ENCODE measurements around the gene ENTR1.

Gene ENTR1, protein sequence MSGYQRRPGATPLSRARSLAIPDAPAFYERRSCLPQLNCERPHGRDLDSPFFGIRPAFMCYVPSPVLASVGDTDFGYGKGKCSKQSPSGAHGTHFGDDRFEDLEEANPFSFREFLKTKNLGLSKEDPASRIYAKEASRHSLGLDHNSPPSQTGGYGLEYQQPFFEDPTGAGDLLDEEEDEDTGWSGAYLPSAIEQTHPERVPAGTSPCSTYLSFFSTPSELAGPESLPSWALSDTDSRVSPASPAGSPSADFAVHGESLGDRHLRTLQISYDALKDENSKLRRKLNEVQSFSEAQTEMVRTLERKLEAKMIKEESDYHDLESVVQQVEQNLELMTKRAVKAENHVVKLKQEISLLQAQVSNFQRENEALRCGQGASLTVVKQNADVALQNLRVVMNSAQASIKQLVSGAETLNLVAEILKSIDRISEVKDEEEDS

GRCh38 chr9:136410500-136411287, at the start of gene ENTR1, which contains the start of gene PMPCA:
TSS of gene ENTR1 (minus strand) at chr9:136410614. CDS start at chr9:136410397, 217 bp downstream.
TSS of gene PMPCA (plus strand) at chr9:136410658. CDS start at chr9:136410669, 11 bp downstream.
- DNase-seq, result peak; percentile 68

GRCh38 chr9:136459425-136459824, 49.0 kb upstream of the ENTR1 start:
- no peak for DNase-seq

DNA sequence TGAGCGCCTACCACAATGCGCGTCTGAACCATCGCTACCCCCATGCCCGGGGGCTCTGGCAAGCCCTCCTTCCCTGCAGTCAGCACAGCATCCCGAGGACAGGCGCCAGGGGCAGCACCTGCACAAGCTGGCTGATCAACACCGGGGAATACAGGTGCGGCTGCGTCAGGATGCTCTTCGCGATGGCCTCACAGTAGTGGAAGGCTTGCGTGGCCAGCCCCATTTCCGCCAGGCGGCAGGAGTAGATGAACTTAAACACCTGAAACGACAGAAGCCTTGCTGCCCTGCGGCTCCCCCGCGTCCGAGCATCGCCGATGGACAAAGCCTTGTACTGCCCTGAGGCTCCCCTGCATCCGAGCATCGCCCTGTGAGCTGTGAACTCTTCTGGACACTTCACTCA, 46.9 kb upstream of the ENTR1 start:
- no peak for DNase-seq

- DNase-seq, result no peak
Measured at GRCh38 chr9:136456258-136456657, 45.8 kb upstream of the ENTR1 start.

- no peak for DNase-seq
Measured at GRCh38 chr9:136455043-136456002, 44.9 kb upstream of the ENTR1 start.

- no peak for DNase-seq
Measured at GRCh38 chr9:136454026-136454796, 43.8 kb upstream of the ENTR1 start.

- DNase-seq, result no peak
Measured at GRCh38 chr9:136453326-136453725, 42.9 kb upstream of the ENTR1 start.

- DNase-seq, result no peak
Measured at GRCh38 chr9:136451221-136451877, 40.9 kb upstream of the ENTR1 start.

GRCh38 chr9:136448655-136449054, 38.2 kb upstream of the ENTR1 start:
- DNase-seq, result no peak

GRCh38 chr9:136447173-136447778, 36.9 kb upstream of the ENTR1 start:
- DNase-seq, result no peak

- no peak for DNase-seq
Measured at GRCh38 chr9:136445799-136446198, 35.4 kb upstream of the ENTR1 start.

DNA sequence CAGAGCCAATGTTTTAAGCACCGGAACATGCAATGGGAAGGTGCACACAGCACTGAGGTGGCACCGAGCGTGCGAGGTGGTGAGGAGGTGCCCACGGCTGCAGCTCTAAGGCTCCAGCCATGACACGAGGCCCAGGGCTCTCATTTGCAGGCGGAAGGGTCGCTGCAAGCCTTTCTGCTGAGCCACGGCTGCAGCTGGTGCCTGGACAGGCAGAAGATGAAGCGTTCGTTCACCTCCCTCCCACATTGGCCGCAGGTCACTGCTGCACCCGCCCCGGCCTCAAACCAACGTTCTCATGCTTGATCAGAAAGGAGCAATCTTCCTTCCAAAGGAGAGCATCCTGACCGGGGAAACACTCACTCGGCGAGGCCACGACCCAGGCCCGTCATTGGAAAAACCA, 33.7 kb upstream of the ENTR1 start:
- DNase-seq, result no peak

DNA sequence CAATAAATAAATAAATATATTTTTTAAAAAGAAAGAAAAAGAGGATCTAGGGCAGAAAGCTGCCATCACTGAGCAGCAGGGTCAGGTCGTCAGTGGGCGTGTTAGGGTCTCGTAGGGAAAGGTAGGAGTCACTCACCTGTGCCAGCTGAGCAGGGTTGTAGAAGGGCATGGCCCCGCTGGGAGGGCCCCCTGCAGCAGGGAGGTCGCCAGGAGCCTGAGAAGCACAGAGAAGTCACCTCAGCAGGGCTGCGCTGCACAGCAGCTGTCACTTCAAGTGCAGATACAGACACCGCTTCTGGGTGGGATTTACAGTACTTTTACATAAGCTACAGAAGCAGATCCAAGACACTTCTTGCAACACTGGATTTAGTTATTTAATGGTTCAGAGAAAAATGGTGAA, 33.3 kb upstream of the ENTR1 start:
- no peak for DNase-seq

DNA sequence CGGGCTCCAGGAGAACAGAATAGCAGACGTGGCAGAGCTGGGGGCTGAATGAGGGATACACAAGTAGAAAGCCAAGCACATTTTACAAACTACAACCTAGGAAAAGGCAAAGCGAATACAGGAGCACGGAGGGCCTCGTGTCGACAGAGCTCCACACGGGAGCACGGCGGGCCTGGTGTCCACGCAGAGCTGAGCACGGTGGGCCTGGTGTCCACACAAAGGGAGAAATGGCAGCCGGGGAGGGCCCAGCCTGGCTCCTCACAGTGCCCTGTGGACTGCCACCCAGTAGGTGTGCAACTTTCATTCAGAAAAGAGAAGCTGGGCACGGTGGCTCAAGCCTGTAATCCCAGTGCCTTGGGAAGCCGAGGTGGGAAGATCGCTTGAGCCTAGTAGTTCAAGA, 32.7 kb upstream of the ENTR1 start:
- DNase-seq, result no peak

DNA sequence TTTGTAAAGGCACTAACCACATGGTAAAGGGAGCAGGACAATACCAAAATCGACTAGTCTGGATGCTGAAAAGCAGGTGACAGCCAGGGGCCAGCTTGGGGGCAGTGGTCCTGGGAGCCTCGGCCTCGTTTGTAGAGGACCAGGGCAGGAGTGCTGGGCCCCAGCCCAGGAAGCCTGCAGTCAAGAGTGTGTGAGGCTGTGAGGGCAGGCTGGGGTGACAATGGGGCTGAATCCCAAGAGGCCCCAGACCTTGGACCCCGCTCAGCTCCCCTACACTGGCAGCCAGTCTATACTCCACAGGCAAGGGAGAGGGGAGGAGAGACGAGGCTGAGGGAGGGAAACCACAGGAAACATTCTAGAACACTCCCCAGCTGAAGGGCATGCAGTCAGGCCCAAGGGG, 31.9 kb upstream of the ENTR1 start:
- DNase-seq, result no peak

DNA sequence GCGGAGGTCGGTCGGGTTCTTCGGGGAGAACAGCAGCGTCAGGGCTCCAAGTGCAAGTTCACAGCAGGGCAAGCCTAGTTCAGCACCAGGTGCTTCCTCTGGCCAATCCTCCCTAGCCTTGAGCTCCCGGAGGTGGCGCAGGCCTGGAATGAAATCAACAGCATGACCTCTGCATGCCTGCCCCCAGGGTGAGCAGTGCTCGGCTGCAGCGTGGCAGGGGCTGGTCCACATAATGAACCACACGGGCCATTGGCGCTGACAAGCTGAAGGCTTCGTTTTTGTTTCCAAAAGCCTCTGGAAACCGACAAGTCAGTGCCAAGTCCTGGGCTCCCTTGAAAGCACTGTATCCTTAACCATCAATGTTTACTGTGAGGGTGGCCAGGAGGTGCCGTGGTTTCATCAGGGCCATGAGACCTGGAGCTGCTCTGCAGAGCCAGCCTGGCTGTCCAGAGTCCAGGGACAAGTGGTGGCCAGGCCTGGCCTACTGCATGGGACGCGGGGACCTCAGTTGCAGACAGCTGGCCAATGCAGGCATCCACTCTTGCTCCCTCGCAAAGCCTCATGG, 31.3 kb upstream of the ENTR1 start:
- no peak for DNase-seq

GRCh38 chr9:136441191-136441680, 30.8 kb upstream of the ENTR1 start:
- DNase-seq, result no peak

DNA sequence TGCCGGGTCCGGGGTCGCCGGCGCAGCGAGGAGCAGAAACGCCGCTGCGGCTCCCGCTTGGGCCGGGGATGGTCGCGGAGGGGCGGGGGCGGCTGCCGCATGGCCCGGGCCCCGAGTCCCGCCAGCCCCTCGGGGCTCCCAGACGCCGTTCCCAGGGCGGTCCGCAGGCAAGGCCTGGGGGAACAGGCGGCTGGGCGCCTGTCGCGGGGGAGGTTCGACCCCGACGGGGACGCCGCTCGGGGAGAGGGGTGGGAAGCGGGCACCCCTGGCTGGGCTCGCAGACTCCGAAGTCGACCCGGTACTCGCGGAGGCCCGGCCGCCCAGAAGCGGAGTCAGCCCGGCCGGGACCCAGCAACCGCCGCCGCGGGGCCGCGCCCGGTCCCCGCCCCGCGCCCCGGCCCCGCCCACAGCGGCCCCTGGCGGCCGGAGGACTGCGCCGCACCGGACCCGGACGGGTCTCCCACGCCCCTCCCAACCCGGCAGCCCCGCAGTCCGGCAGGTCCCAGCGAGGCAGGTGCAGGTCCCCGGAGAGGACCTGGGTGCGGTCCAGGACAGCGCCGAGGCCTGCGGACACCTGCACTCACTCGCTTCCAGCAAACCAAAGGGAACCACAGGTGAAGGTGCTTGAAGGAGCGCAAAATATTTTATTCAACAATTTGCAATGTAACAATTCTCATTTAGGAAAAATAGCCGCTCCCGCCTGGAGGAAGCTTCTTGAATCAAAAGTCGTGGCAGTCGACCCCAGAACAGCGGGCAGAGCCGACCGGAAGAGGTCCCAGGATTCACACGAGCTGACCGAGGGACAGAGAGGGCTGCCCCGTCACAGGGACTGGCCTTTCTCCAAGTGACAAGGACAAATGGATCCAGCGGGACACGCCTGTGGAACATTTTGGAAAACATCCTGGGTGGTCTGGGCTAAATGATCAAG, 29.3 kb upstream of the ENTR1 start, which contains the start of gene INPP5E:
Gene INPP5E (minus strand): TSS at position 365 of the 928 bp plus-strand sequence. CDS start 426 bp downstream, outside the sequence.
- peak; percentile 29 for DNase-seq

Measured in NCI-H1105 treated with DMSO at 0.1 percent for 48 hours (cell line).